Astrocyte of the cerebellum (primary cell): ENCODE measurements around the gene ZDHHC14.
"Not testable (repeated sequence)": the region's sequence is repeated elsewhere in the genome, so short reads cannot be mapped to it uniquely, and the experiment has no call there.

Source experiments
- DNase-seq: peaks from one replicate; pipeline ENCODE4 v3.0.0-alpha.2; 2011; ENCODE audit warnings: low read depth
- H3K4me3 ChIP-seq: 2 replicates; pipeline ENCODE4 v1.5.1; 2011; ENCODE audit warnings: mild to moderate bottlenecking, low read depth, low read length, moderate library complexity
- CTCF ChIP-seq: IDR thresholded peaks from 2 replicates; pipeline ENCODE4 v1.5.1; 2012; ENCODE audit warnings: low read length, low read depth, moderate library complexity, mild to moderate bottlenecking; ENCODE audit errors: missing control alignments
- in situ Hi-C: cut with HindIII; loops from 2 replicates; pipeline ENCODE4 v1.10.0; 2017; ENCODE audit warnings: low sequenced_read_pairs

Gene ZDHHC14

GRCh38 chr6:157403686-157404051 is 22.7 kb downstream of the ZDHHC14 start:
- in situ Hi-C loops, result no loop called here
- TF ChIP-seq CTCF, result no peak
- no peak overlapping the region for H3K4me3 ChIP-seq
- no peak for DNase-seq

GRCh38 chr6:157405986-157406385 is 25.0 kb downstream of the ZDHHC14 start:
- no peak for TF ChIP-seq CTCF
- no peak overlapping the region for H3K4me3 ChIP-seq
- no peak for DNase-seq
- in situ Hi-C loops, result no loop called here

GRCh38 chr6:157406661-157407060 is 25.7 kb downstream of the ZDHHC14 start:
- TF ChIP-seq CTCF, result no peak
- DNase-seq, result no peak
- no peak overlapping the region for H3K4me3 ChIP-seq
- in situ Hi-C loops, result no loop called here

GRCh38 chr6:157407646-157408045 is 26.7 kb downstream of the ZDHHC14 start:
- no peak overlapping the region for H3K4me3 ChIP-seq
- TF ChIP-seq CTCF, result no peak
- no peak for DNase-seq
- in situ Hi-C loops, result no loop called here

GRCh38 chr6:157408427-157408826 is 27.4 kb downstream of the ZDHHC14 start:
- DNase-seq, H3K4me3 ChIP-seq, in situ Hi-C loops: not testable (repeated sequence)

- in situ Hi-C loops, result no loop called here
- no peak for TF ChIP-seq CTCF
- DNase-seq, result peak; percentile 46
- no peak overlapping the region for H3K4me3 ChIP-seq
Observed at GRCh38 chr6:157410045-157410444, 29.1 kb downstream of the ZDHHC14 start.

- TF ChIP-seq CTCF, result no peak
- in situ Hi-C loops, result no loop called here
- DNase-seq, result no peak
- H3K4me3 ChIP-seq, result no peak overlapping the region
Observed at GRCh38 chr6:157411368-157411767, 30.4 kb downstream of the ZDHHC14 start.
